ENCODE data around the gene CEP350.

Gene CEP350

GRCh38 chr1:180092931-180093650, 138.5 kb downstream of the CEP350 start:
- no peak for TF ChIP-seq CTCF (IDR thresholded peaks at IDR 0.05; ENCODE audit: low read depth, low read length, missing control alignments)
- DNase-seq (ENCODE audit: extremely low read depth, low read depth) = no peak
- H3K4me3 ChIP-seq (replicated peaks; ENCODE audit: low read depth, low read length) = no peak overlapping the region

- no peak overlapping the region for H3K4me3 ChIP-seq (replicated peaks; ENCODE audit: low read depth, low read length)
- no peak for DNase-seq (ENCODE audit: extremely low read depth, low read depth)
- TF ChIP-seq CTCF (IDR thresholded peaks at IDR 0.05; ENCODE audit: low read depth, low read length, missing control alignments) = no peak
These were observed 140.2 kb downstream of the CEP350 start for GRCh38 chr1:180094705-180095295.

- DNase-seq (ENCODE audit: extremely low read depth, low read depth) = no peak
- no peak for TF ChIP-seq CTCF (IDR thresholded peaks at IDR 0.05; ENCODE audit: low read depth, low read length, missing control alignments)
- no peak overlapping the region for H3K4me3 ChIP-seq (replicated peaks; ENCODE audit: low read depth, low read length)
These were observed 142.1 kb downstream of the CEP350 start for GRCh38 chr1:180096584-180097325.

- TF ChIP-seq CTCF (IDR thresholded peaks at IDR 0.05; ENCODE audit: low read depth, low read length, missing control alignments) = no peak
- no peak overlapping the region for H3K4me3 ChIP-seq (replicated peaks; ENCODE audit: low read depth, low read length)
- no peak for DNase-seq (ENCODE audit: extremely low read depth, low read depth)
These were observed 142.7 kb downstream of the CEP350 start for GRCh38 chr1:180097326-180097605.

- H3K4me3 ChIP-seq (replicated peaks; ENCODE audit: low read depth, low read length) = no peak overlapping the region
- no peak for TF ChIP-seq CTCF (IDR thresholded peaks at IDR 0.05; ENCODE audit: low read depth, low read length, missing control alignments)
- DNase-seq (ENCODE audit: extremely low read depth, low read depth) = no peak
These were observed 146.8 kb downstream of the CEP350 start for GRCh38 chr1:180101411-180101810.

- no peak for TF ChIP-seq CTCF (IDR thresholded peaks at IDR 0.05; ENCODE audit: low read depth, low read length, missing control alignments)
- DNase-seq (ENCODE audit: extremely low read depth, low read depth) = no peak
- H3K4me3 ChIP-seq (replicated peaks; ENCODE audit: low read depth, low read length) = no peak overlapping the region
These were observed 149.2 kb downstream of the CEP350 start for GRCh38 chr1:180103819-180104218.

Measured in HFF-Myc (cell line).